GM19023 (cell line): ENCODE data around the gene UBE2D2.

ENCODE experiments used
- ATAC-seq: cut with Tn5 transposase; IDR thresholded peaks from one replicate; pipeline ENCODE4 v1.9.1; 2021; ENCODE audit warnings: mild to moderate bottlenecking, moderate library complexity; ENCODE audit not compliant: unreplicated experiment

UBE2D2 gene

DNA sequence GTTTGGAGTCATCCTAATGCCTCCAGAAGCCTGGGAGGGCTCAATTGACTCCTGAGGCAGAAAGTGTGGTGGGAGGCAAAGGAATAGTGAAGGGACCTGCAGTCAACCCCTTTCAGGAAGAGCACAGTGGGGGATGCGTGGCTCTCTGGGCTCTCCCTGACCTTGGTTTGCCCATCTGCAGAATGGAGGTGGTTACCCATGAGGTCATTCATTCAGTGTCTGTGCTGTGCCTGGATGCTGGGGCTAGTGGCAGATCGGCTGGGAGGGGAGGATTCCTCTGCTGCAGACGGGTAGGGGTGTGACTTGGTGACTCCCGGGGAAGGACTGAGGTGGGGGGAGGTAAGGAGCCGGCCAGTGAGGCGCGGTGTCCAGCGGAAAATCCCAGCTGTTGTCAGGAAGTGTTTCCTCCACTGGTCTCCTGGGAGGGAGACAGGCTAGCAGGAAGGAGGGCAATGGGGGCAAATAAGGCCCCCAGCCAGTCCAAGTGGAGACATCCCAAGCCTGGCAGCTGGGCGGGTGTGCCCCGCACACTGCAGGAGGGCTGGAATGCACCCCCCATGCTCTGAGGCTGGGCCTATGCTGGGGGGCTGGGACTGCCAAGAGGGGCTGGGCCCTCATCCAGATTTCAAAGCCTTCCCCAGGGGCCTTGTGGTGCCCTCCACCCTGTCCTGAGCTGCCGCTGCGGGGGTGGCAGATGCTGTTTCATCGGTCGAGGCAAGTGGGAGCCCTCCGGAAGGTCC, 98.0 kb downstream of the UBE2D2 start:
- no peak for ATAC-seq

GRCh38 chr5:139659695-139660101, 98.6 kb downstream of the UBE2D2 start:
- no peak for ATAC-seq

- ATAC-seq: no peak
Measured at GRCh38 chr5:139660105-139660922, 99.2 kb downstream of the UBE2D2 start.

- ATAC-seq: peak; percentile 31
Measured at GRCh38 chr5:139660923-139661814, 100.0 kb downstream of the UBE2D2 start.

GRCh38 chr5:139662617-139663016, 101.5 kb downstream of the UBE2D2 start:
- no peak for ATAC-seq

- ATAC-seq: no peak
Measured at GRCh38 chr5:139663207-139664085, 102.3 kb downstream of the UBE2D2 start.

DNA sequence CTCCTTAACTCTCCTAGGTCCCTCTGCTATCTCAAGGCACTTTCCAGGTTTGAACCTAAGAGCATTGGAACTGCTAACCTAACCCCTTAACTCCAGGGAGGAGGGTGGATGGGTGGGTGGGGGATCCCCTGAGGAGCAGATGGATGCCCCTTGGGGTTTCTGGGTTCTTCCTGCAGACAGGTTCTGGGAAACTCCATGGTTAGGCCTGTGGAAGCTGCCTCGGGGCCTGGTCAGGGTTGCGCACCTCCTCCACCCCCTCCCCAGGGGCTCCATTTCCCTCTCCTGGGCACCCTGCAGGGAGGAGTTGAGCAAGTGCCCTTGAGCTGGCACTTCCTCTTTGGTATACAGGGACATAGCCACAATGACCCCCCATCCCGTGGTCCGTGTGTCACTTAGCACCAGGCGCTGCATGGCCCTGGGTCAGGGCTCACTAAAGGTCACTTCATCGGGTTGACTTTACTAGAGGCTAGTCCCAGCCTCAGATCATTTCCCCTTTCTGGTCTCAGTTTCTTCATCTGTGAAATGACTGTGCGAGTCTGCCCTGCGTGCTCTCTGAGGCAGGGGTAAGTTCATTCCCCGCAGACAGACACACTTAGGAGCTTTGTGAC, 103.1 kb downstream of the UBE2D2 start:
- peak; percentile 47 for ATAC-seq

DNA sequence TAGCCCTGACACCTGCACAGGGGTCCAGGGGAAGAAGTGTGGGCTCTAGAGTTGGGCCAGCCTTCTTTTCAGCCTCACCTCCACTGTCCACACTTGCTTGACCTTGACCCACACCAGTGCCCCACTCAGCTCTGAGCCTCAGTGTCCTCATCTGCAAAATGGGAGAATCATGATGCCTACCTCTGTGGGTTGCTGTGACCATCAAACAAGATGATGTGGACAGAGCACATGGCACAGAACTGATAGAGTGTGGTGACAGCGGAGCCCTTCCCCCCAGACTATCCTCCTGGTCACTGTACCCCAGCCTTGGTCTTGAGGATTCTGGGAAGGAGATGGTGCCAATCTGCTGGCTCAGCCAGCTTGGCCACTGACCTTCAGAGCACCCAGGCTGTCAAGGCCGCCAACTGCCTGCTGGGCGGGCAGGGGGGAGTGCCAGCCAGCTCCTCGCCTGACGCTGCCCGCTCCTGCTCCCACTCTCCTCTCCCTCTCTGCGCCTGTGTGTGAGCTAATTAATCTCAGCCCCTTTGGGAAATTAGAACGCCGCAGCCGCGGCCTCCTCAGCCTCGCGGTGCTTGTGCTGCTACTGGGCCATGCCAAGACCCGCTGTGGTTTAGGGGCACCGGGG, 103.7 kb downstream of the UBE2D2 start:
- ATAC-seq: no peak

- no peak for ATAC-seq
Measured at GRCh38 chr5:139665626-139666025, 104.5 kb downstream of the UBE2D2 start.

DNA sequence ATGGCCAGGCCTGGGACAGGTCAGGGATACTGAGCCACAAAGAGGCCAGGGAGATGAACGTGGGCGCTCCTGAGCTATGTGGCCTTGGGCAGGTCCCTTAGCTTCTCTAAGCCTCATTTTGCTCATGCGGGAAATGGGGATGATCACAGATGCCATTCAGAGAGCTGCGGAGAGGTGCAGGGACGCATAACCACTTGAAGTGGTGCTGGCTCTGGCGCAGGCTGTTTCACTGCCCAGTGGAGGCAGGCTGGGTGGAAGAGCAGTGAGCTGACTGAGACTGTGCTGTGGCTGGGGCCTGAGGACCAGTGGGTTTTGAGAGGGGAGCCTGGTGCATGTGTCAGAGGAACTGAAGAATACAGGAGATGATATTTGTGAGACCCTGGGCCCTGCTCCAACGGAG, 105.4 kb downstream of the UBE2D2 start:
- ATAC-seq: no peak

DNA sequence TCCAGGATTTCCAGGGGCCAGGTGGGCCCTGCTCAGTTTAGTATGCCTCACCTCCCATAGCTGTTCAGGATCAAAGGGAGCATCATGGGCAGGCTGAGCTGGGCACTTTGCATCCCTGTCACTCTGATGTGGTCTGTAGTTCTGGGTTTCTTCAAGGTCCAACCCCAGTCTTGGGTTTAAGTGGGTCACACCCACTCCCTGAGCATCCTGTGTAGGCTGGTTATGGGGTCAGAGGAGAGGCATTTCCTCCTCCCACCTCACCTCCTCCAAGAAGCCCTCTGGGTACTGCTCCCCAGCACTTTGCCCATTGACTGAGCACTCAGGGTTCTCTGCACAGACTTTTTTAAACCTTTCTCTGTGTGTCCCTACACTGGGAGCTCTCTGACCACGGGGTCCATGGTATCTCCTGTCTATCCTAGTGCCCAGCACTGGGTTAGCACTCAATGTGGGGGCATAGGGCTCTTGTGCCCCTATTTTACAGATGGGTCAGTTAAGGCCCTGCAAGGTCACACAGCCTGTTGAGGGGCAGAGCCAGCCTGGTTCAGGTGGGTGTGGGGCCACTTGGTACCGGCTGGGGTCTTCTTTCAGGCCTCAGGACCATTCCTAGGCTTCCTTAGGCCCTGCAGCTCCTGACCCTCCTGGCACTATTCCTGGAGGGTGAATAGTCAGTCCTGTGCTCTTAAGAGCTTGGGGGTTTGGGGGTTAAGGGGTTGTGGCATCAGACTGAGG, 106.0 kb downstream of the UBE2D2 start:
- ATAC-seq: no peak

DNA sequence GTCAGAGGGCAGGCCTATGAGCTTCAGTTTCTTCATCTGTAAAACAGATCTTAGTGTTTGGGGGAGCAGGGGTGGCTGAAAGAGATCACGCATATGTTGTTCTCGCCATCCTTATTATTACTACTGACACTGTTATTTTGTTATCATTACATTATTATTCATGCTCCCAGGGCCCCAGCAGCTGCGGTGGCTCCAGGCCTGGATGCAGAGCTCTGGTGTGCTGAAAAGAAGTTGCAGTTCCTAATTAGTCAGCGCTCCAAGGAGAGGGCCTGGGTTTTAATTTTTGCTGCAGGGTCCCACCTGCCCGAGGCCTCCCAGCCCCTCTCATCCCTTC, 106.6 kb downstream of the UBE2D2 start:
- no peak for ATAC-seq

DNA sequence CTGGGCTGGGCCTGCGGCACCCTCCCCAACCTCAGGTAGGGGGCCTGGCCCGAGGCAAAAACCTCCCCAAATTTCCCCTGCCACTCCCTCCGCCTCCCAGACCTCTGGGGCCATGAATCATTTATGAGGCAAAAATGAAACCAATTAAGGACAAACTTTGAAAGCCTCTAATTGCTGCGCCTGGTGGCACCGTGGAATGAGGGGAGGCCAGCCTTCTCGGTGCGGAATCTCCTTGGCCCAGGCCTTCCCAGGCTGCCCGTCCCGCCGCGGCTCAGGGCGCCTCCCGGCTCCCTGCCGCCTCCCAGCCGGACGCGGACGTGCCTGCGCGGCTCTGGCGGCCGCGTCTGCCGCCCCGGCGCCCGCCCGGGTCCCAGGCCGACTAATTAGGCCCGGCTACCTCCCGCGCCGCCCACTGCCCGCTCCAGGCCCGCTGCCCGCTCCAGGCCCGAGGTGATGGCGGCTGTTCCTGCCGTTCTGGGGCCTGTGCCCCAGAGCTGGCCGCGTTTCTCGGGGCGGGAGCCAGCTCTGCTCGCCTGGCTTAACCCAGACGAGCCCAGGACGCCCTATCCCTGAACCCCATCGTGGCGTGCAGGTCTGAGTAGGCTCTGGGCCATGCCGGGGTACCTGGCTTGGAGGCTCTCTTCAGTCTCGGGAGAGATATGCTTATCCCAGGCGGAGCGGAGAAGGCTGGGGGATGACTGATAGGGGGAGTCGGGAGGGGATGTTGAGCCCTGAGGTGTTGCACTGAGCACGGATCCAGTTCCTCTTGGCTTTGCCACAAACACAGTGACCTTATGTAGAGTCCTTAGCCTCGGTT, 107.1 kb downstream of the UBE2D2 start:
- ATAC-seq: no peak

DNA sequence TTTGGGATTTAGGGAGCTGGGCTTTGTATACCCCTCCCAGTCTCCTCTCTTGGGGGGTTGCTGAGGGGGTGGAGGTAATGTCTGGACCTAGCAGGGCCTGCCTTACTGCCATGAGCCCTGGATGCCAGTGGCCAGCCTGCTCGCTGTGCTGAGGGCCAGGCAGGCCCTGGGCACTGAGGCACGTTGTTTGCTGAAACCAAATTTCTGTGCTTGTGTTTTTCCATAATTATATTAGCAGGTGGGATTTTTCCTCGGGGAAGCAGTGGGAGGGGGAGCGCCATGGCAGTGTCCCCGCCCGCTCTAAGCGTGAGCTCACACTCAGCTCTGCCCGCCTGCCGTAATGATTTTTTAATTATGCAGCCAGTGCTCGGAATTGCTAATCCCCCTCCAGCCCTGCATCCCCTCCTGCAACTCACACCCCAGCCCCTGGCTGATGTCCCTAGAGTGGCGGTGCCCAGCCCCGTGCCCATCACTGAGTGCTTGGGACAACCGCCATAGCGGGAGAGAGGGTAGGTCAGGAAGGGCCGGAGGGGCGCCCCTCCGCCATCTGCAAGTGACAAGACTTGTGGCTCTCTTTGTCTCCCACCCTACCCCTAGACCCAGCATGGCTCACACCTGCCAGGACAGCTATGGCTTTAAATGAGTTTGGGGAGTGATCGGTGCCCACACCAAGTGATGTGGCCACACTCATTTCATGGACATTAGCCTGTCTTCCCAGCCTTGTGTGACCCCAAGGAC, 108.0 kb downstream of the UBE2D2 start:
- no peak for ATAC-seq

DNA sequence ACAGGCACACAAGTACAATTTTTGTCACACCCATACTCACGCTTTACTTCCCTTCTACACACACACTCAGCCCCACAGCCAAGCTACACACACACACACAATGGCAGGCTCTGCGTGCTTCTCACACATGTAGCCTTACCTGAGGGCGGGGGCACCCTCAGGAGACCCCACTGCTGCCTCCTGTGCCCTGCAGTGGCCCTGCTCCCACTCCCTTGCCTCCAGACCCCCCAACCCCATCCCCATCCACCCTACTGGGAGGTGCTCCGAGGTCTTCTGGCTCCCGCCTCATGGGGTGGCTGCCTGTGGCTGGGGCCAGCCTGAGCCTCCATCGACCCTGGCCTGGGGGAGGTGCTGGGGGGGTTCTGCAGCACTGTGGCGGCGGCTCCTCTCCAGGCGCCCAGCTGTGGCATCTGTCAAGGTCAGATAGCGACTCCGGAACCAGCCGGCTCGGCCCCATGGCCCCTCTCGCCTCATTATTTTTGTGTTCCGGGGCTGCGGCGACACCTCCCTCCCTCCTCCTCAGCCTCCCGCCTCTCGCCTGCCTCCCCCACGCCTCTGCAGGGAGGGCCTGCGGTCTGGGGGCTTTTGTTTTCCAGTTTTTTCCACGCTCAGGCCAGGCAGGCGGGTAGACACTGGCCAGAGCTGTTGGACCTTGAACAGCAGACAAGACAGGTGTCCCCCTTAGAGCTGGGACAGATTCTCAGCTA, 108.7 kb downstream of the UBE2D2 start:
- peak; percentile 36 for ATAC-seq

DNA sequence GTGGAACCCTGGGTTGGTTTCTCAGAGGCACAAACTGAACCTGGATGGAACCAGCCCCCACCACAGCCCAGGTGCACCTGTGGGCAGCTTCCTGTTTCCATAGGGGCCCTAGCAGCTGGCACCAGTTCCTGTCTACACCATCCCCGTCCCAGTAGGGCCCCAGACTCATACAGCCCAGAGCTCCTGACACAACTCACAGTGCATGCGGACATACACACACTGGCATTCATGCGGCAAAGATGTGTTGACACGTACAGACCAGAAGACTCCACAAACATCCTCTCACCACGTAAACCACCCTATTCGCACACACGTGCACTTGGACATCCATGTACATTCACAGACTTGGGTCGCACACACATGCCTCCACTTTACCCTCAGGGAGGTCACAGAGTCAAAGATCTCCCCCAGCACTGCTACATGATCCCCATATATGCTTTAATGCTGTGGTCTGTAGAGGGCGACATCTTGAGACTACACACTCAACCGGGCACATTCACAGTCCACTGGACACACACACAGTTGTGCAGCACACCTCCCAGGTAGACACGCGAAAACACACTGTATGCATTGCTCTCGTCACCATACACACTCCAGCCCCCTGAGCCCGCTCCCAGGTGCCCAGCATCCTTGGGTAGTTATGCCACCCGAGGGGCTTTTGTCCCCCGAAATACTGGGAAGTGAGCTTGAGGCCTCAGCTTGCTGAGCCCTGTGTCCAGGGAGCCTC, 109.4 kb downstream of the UBE2D2 start:
- ATAC-seq: peak; percentile 39
